Smooth muscle cell (in vitro differentiated cells): ENCODE data around the gene FAM120B. TPM values are rescaled to one million over a fixed set of nuclear protein-coding genes. Genes with fewer than 3 reads are reported as not detected.
A peak's percentile ranks its signal among the peaks of the same experiment; 100 is the strongest.

Experiments
- DNase-seq: peaks from one replicate; lab custom pipeline; 2025; ENCODE audit not compliant: unreplicated experiment; lab: John Stamatoyannopoulos, UW
- H2AFZ ChIP-seq: fragments of 200-600 bp; sonication (generic); 2 replicates; pipeline ENCODE4 v1.6.0; 2016; ENCODE audit warnings: antibody characterized with exemption, low read depth, mild to moderate bottlenecking
- H3F3A ChIP-seq: fragments of 200-600 bp; sonication (generic); 2 replicates; pipeline ENCODE4 v1.6.0; 2017; ENCODE audit warnings: antibody characterized with exemption, low read depth
- H3K27ac ChIP-seq: fragments of 200-600 bp; sonication (generic); 2 replicates; pipeline ENCODE4 v1.5.1; 2016; ENCODE audit warnings: low read depth, mild to moderate bottlenecking
- H3K27me3 ChIP-seq: fragments of 200-600 bp; sonication (generic); 2 replicates; pipeline ENCODE4 v1.6.1; 2016; ENCODE audit warnings: low read depth, mild to moderate bottlenecking
- H3K36me3 ChIP-seq: fragments of 200-600 bp; sonication (generic); 2 replicates; pipeline ENCODE4 v1.5.1; 2016; ENCODE audit warnings: low read depth
- H3K4me1 ChIP-seq: fragments of 200-600 bp; sonication (generic); 2 replicates; pipeline ENCODE4 v1.5.1; 2016; ENCODE audit warnings: low read depth
- H3K4me2 ChIP-seq: fragments of 200-600 bp; sonication (generic); 2 replicates; pipeline ENCODE4 v1.6.0; 2016; ENCODE audit warnings: mild to moderate bottlenecking
- H3K4me3 ChIP-seq: fragments of 200-600 bp; sonication (generic); 2 replicates; pipeline ENCODE4 v1.5.1; 2016; ENCODE audit warnings: mild to moderate bottlenecking
- H3K79me2 ChIP-seq: fragments of 200-600 bp; sonication (generic); 2 replicates; pipeline ENCODE4 v1.6.0; 2016; ENCODE audit warnings: low read depth, mild to moderate bottlenecking
- H3K9ac ChIP-seq: fragments of 200-600 bp; sonication (generic); 2 replicates; pipeline ENCODE4 v1.6.0; 2016; ENCODE audit warnings: low read depth
- H3K9me3 ChIP-seq: fragments of 200-600 bp; sonication (generic); replicated peaks from 2 replicates; pipeline ENCODE4 v1.5.1; 2016; ENCODE audit warnings: low read depth
- H4K20me1 ChIP-seq: fragments of 200-600 bp; sonication (generic); 2 replicates; pipeline ENCODE4 v1.6.0; 2016; ENCODE audit warnings: low read depth
- WGBS: methylation state at CpG from one replicate; pipeline ENCODE4 v1.1.7; 2016; ENCODE audit warnings: low lambda C conversion rate; 5-methylcytosine and 5-hydroxymethylcytosine counted together
- polyA plus RNA-seq: library from polyadenylated mRNA; unstranded; fragments of >200 nt; fragmentation: Nextera tagmentation; extraction: Ambion mirVana; gene quantifications from 2 replicates; pipeline ENCODE4 v1.2.1, GENCODE V29; 2016
- total RNA-seq: library from RNA; depleted of rRNA; stranded (reverse); fragments of >200 nt; gene quantifications from 2 replicates; pipeline ENCODE4 v1.2.3, GENCODE V29; 2014
- TF ChIP-seq, protein P1 (sequence below): fragments of 200-600 bp; sonication (generic); IDR thresholded peaks from 2 replicates; pipeline ENCODE4 v1.5.1; 2017; ENCODE audit warnings: borderline replicate concordance, mild to moderate bottlenecking, antibody characterized with exemption; ENCODE audit not compliant: insufficient read depth, poor library complexity, severe bottlenecking

FAM120B gene
- total and polyA plus RNA-seq, 2 experiments from 2014 or later, result 17.8 to 26.3 TPM

DNA sequence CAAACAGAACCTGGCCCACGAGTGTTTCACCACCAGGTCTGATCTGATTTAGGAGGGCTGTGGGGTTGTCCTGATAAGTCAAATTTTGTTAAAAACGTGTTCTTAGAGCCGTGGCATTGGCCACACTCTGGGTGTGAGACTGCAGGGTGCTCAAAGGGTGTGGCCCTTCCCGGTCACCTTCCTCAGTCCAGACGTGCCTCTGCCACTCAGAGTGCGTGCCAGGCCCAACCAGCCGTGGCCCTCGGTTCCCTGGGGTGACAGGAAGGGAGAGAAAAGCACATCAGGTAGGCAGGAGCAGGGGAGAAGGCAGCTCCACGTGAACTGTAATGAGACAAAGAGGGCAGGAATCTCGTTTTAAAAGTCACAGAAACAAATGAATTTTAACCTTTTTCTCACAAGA is 115.4 kb downstream of the FAM120B start:
- no peak overlapping the region for H3K4me2 ChIP-seq
- no peak for DNase-seq
- TF ChIP-seq, protein P1, sequence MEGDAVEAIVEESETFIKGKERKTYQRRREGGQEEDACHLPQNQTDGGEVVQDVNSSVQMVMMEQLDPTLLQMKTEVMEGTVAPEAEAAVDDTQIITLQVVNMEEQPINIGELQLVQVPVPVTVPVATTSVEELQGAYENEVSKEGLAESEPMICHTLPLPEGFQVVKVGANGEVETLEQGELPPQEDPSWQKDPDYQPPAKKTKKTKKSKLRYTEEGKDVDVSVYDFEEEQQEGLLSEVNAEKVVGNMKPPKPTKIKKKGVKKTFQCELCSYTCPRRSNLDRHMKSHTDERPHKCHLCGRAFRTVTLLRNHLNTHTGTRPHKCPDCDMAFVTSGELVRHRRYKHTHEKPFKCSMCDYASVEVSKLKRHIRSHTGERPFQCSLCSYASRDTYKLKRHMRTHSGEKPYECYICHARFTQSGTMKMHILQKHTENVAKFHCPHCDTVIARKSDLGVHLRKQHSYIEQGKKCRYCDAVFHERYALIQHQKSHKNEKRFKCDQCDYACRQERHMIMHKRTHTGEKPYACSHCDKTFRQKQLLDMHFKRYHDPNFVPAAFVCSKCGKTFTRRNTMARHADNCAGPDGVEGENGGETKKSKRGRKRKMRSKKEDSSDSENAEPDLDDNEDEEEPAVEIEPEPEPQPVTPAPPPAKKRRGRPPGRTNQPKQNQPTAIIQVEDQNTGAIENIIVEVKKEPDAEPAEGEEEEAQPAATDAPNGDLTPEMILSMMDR, result no peak
- H3K4me1 ChIP-seq, result no peaks in the 10 kb centered on the region
- H3K27ac ChIP-seq, result no peak overlapping the region
- H3K27me3 ChIP-seq, result peaks cover 7% of the 10 kb centered on the region
- no peak overlapping the region for H3K4me3 ChIP-seq
- H3K9ac ChIP-seq, result no peak overlapping the region
- H4K20me1 ChIP-seq, result no peaks in the 10 kb centered on the region
- H2AFZ ChIP-seq, result no peak overlapping the region
- no peaks in the 10 kb centered on the region for H3K36me3 ChIP-seq
- no peaks in the 10 kb centered on the region for H3K9me3 ChIP-seq
- no peaks in the 10 kb centered on the region for H3K79me2 ChIP-seq
- H3F3A ChIP-seq, result no peaks in the 10 kb centered on the region
- 79% methylated on average over 10 of the region's 10 CpGs for WGBS

DNA sequence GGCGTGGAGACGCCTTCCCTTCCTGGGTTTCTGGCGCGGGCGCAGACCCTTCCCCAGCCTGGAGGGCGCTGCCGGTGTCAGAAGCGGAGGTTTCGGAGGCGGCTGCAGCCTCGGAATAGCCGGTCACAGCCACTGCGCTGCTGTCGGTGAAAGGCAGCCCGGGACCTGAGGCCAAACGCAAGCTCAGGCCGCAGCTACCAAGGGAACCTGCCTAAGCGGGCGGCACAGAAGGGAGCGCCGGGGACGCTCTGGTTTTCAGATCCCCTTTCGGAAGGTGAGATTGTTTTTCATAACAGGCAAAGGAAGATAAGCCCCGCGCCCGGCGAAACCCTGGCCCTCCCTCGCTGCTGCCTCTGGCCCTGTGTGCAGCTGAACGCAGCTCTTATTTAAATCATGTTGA is 116.5 kb downstream of the FAM120B start:
- no peaks in the 10 kb centered on the region for H3F3A ChIP-seq
- H3K36me3 ChIP-seq, result no peaks in the 10 kb centered on the region
- no peak overlapping the region for H3K9ac ChIP-seq
- H3K4me2 ChIP-seq, result peak overlapping the region; percentile 78
- H3K27ac ChIP-seq, result no peak overlapping the region
- no peaks in the 10 kb centered on the region for H3K4me1 ChIP-seq
- H3K9me3 ChIP-seq, result no peaks in the 10 kb centered on the region
- H2AFZ ChIP-seq, result peak overlapping the region; percentile 24
- H3K27me3 ChIP-seq, result peaks cover 7% of the 10 kb centered on the region
- no peak for DNase-seq
- H4K20me1 ChIP-seq, result no peaks in the 10 kb centered on the region
- H3K4me3 ChIP-seq, result peak overlapping the region; percentile 21
- WGBS, result 40% methylated on average over 29 of the region's 29 CpGs
- no peaks in the 10 kb centered on the region for H3K79me2 ChIP-seq
- TF ChIP-seq, protein P1, result no peak

DNA sequence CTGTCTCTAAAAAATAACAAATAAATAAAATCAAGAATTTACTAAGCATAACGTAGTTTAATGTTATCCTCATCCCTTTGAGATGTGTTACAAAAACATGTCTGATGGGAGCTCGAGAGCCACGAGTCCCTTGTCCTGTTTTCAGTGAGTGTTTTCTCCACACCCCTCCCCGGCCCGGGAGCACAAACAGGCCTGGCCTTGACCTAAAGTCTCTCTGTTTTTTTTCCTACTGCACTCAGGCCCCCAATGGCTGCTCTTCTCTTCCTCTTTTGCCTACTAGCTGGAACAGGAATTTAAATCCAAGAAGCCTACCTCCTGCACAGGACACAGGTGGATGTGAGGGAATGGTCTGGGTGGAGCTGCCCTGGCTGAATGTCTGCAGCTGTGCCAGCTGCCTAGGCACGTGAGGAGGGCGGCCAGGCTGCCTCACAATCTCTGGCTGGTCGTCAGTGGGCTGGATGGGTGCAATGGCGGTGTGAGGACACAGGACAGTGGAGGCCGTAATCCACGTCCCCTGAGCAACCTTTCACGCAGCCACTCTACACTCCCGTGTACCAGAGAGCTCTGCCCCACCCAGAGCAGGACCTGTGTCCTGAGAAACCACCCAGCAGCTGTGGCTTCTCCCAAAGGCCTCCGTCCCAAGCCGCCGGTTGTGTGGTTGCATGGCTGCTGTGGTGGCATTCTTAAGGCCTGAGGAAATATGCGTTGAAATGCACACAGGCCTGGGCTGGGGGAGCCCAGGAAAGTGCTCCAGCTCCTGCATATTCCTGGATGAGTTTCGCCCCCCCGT is 117.5 kb downstream of the FAM120B start:
- H3K27me3 ChIP-seq, result peaks cover 7% of the 10 kb centered on the region
- H4K20me1 ChIP-seq, result no peaks in the 10 kb centered on the region
- H3K4me1 ChIP-seq, result no peaks in the 10 kb centered on the region
- no peak for DNase-seq
- H3K9me3 ChIP-seq, result no peaks in the 10 kb centered on the region
- H3F3A ChIP-seq, result no peaks in the 10 kb centered on the region
- no peaks in the 10 kb centered on the region for H3K79me2 ChIP-seq
- H3K36me3 ChIP-seq, result no peaks in the 10 kb centered on the region
- no peak overlapping the region for H3K27ac ChIP-seq
- 84% methylated on average over 19 of the region's 19 CpGs for WGBS
- TF ChIP-seq, protein P1, result no peak
- H2AFZ ChIP-seq, result no peak overlapping the region
- no peak overlapping the region for H3K4me3 ChIP-seq
- H3K4me2 ChIP-seq, result no peak overlapping the region
- no peak overlapping the region for H3K9ac ChIP-seq
